ENCODE data around the gene PRXL2B. TPM values are rescaled to one million over a fixed set of nuclear protein-coding genes. Genes with fewer than 3 reads are reported as not detected.
A peak's percentile ranks its signal among the peaks of the same experiment; 100 is the strongest.

PRXL2B gene
- 42.3 and 43.5 TPM in 2 replicates for total RNA-seq

- Mint-ChIP-seq H3K4me3 (peak within 1 kb of the TSS; percentile 93), H3K27me3 (no peaks in the 10 kb centered on the region), H3K4me1 (peaks cover 36% of the 10 kb centered on the region), H3K9me3 (peaks cover 3% of the 10 kb centered on the region), H3K36me3 (ENCODE audit: low read depth) (peaks cover 15% of the 10 kb centered on the region), H3K27ac (peak within 1 kb of the TSS; percentile 95)
- intact Hi-C loops (cut with micrococcal nuclease), result loop anchor here (1.0 to 10.0 kb wide), 6 partner anchors 38 to 669 kb away; partner anchors contain the start of genes CALML6, PANK4, PEX10 and TMEM52
- peak; percentile 100 for DNase-seq
These were observed at the start of gene PRXL2B for GRCh38 chr1:2586154-2587070. PRXL2B (plus strand) TSS chr1:2586777; CDS start chr1:2586886, 109 bp downstream.

GRCh38 chr1:2537784-2538115 is 48.8 kb upstream of the PRXL2B start:
- no peak overlapping the region for H3K4me3 Mint-ChIP-seq
- intact Hi-C loops (cut with micrococcal nuclease), result no loop called here
- no peaks in the 10 kb centered on the region for H3K36me3 Mint-ChIP-seq (ENCODE audit: low read depth)
- H3K27ac Mint-ChIP-seq, result no peak overlapping the region
- no peaks in the 10 kb centered on the region for H3K4me1 Mint-ChIP-seq
- DNase-seq, result no peak
- peaks cover 28% of the 10 kb centered on the region for H3K27me3 Mint-ChIP-seq
- no peaks in the 10 kb centered on the region for H3K9me3 Mint-ChIP-seq

GRCh38 chr1:2538376-2538775 is 48.2 kb upstream of the PRXL2B start:
- no peak overlapping the region for H3K4me3 Mint-ChIP-seq
- H3K4me1 Mint-ChIP-seq, result no peaks in the 10 kb centered on the region
- intact Hi-C loops (cut with micrococcal nuclease), result no loop called here
- no peaks in the 10 kb centered on the region for H3K9me3 Mint-ChIP-seq
- peaks cover 23% of the 10 kb centered on the region for H3K27me3 Mint-ChIP-seq
- H3K36me3 Mint-ChIP-seq (ENCODE audit: low read depth), result no peaks in the 10 kb centered on the region
- DNase-seq, result no peak
- no peak overlapping the region for H3K27ac Mint-ChIP-seq

- peaks cover 21% of the 10 kb centered on the region for H3K27me3 Mint-ChIP-seq
- no peak overlapping the region for H3K27ac Mint-ChIP-seq
- no peaks in the 10 kb centered on the region for H3K9me3 Mint-ChIP-seq
- no peak overlapping the region for H3K4me3 Mint-ChIP-seq
- intact Hi-C loops (cut with micrococcal nuclease), result no loop called here
- H3K4me1 Mint-ChIP-seq, result no peaks in the 10 kb centered on the region
- DNase-seq, result no peak
- no peaks in the 10 kb centered on the region for H3K36me3 Mint-ChIP-seq (ENCODE audit: low read depth)
These were observed 47.7 kb upstream of the PRXL2B start for GRCh38 chr1:2538872-2539271.

- Mint-ChIP-seq H3K4me1 (no peaks in the 10 kb centered on the region), H3K36me3 (ENCODE audit: low read depth) (no peaks in the 10 kb centered on the region), H3K4me3 (no peak overlapping the region), H3K27ac (no peak overlapping the region), H3K27me3 (peaks cover 19% of the 10 kb centered on the region), H3K9me3 (no peaks in the 10 kb centered on the region)
- DNase-seq, result peak; percentile 83
- intact Hi-C loops (cut with micrococcal nuclease), result no loop called here
These were observed 47.2 kb upstream of the PRXL2B start for GRCh38 chr1:2539312-2539907.

GRCh38 chr1:2540816-2541492 is 45.6 kb upstream of the PRXL2B start:
- no peak overlapping the region for H3K4me3 Mint-ChIP-seq
- no peak for DNase-seq
- no peaks in the 10 kb centered on the region for H3K36me3 Mint-ChIP-seq (ENCODE audit: low read depth)
- intact Hi-C loops (cut with micrococcal nuclease), result no loop called here
- peaks cover 1% of the 10 kb centered on the region for H3K4me1 Mint-ChIP-seq
- H3K27me3 Mint-ChIP-seq, result peaks cover 14% of the 10 kb centered on the region
- no peaks in the 10 kb centered on the region for H3K9me3 Mint-ChIP-seq
- H3K27ac Mint-ChIP-seq, result no peak overlapping the region

GRCh38 chr1:2541619-2542245 is 44.8 kb upstream of the PRXL2B start:
- Mint-ChIP-seq H3K36me3 (ENCODE audit: low read depth) (no peaks in the 10 kb centered on the region), H3K27me3 (peaks cover 12% of the 10 kb centered on the region), H3K9me3 (no peaks in the 10 kb centered on the region), H3K27ac (no peak overlapping the region), H3K4me1 (peaks cover 1% of the 10 kb centered on the region), H3K4me3 (no peak overlapping the region)
- intact Hi-C loops (cut with micrococcal nuclease), result no loop called here
- no peak for DNase-seq

GRCh38 chr1:2542246-2542915 is 44.2 kb upstream of the PRXL2B start:
- peaks cover 12% of the 10 kb centered on the region for H3K27me3 Mint-ChIP-seq
- no peak for DNase-seq
- no peaks in the 10 kb centered on the region for H3K9me3 Mint-ChIP-seq
- peaks cover 1% of the 10 kb centered on the region for H3K4me1 Mint-ChIP-seq
- no peak overlapping the region for H3K27ac Mint-ChIP-seq
- intact Hi-C loops (cut with micrococcal nuclease), result no loop called here
- no peak overlapping the region for H3K4me3 Mint-ChIP-seq
- H3K36me3 Mint-ChIP-seq (ENCODE audit: low read depth), result no peaks in the 10 kb centered on the region

- intact Hi-C loops (cut with micrococcal nuclease), result no loop called here
- Mint-ChIP-seq H3K9me3 (no peaks in the 10 kb centered on the region), H3K36me3 (ENCODE audit: low read depth) (no peaks in the 10 kb centered on the region), H3K27ac (no peak overlapping the region), H3K4me3 (no peak overlapping the region), H3K4me1 (peaks cover 1% of the 10 kb centered on the region), H3K27me3 (peaks cover 9% of the 10 kb centered on the region)
- peak; percentile 75 for DNase-seq
These were observed 43.0 kb upstream of the PRXL2B start for GRCh38 chr1:2543543-2544092.

- intact Hi-C loops (cut with micrococcal nuclease), result no loop called here
- no peak overlapping the region for H3K27ac Mint-ChIP-seq
- DNase-seq, result no peak
- H3K9me3 Mint-ChIP-seq, result no peaks in the 10 kb centered on the region
- H3K36me3 Mint-ChIP-seq (ENCODE audit: low read depth), result no peaks in the 10 kb centered on the region
- H3K4me1 Mint-ChIP-seq, result peaks cover 5% of the 10 kb centered on the region
- H3K27me3 Mint-ChIP-seq, result peaks cover 8% of the 10 kb centered on the region
- no peak overlapping the region for H3K4me3 Mint-ChIP-seq
These were observed 42.3 kb upstream of the PRXL2B start for GRCh38 chr1:2544093-2544874.

GRCh38 chr1:2544875-2545640 is 41.5 kb upstream of the PRXL2B start:
- no peak for DNase-seq
- no peak overlapping the region for H3K4me3 Mint-ChIP-seq
- intact Hi-C loops (cut with micrococcal nuclease), result loop anchor here (5.0 kb wide), 2 partner anchors 97 to 243 kb away; no protein-coding TSS in a partner anchor
- H3K27me3 Mint-ChIP-seq, result peaks cover 8% of the 10 kb centered on the region
- no peaks in the 10 kb centered on the region for H3K9me3 Mint-ChIP-seq
- no peaks in the 10 kb centered on the region for H3K36me3 Mint-ChIP-seq (ENCODE audit: low read depth)
- peaks cover 7% of the 10 kb centered on the region for H3K4me1 Mint-ChIP-seq
- H3K27ac Mint-ChIP-seq, result no peak overlapping the region

Data from activated CD4-positive, alpha-beta T cell treated with anti-CD3 and anti-CD28 coated beads, Interleukin-2, amount 10 ng/mL, durations not matched to agents 24 days and 14 days (primary cell).